ENCODE data around the gene EIF3J.

Gene EIF3J

DNA sequence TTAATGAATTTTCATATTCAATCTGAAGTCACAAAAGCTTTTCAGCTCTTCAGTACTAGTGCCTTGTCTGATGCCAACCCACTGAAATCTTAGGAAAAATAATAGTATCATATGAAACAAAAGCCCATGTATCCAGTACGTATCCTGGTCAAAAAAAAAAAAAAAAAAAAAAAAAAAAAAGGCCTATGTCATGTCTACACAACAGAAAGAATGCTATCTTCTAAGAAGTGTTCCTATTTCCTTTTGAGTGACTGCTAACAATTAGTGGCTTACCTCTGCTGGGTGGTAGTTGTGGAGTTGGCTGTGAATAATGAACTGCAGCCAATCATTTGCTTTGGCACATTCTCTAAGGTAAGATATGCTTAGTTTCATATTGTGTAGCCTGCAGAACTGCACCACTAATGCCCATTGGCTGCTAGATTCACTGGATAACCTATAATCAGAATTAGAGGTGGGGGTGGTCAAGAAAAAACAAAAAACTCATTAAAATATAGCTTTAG is 59.6 kb downstream of the EIF3J start:
- Histone ChIP-seq H3K27me3 (no peaks in the 10 kb centered on the region), H3K4me3 (ENCODE audit: low read depth in 1 of 2, low read length in 1 of 2) (no peak overlapping the region), H3K36me3 (peaks cover 99% of the 10 kb centered on the region), H3K4me1 (ENCODE audit: control insufficient read depth in 1 of 2, insufficient read depth in 1 of 2, low read depth in 1 of 2, low read length in 1 of 2) (no peaks in the 10 kb centered on the region), H3K27ac (no peak overlapping the region), H3K9me3 (peaks cover 3% of the 10 kb centered on the region)
- TF ChIP-seq, protein P1, sequence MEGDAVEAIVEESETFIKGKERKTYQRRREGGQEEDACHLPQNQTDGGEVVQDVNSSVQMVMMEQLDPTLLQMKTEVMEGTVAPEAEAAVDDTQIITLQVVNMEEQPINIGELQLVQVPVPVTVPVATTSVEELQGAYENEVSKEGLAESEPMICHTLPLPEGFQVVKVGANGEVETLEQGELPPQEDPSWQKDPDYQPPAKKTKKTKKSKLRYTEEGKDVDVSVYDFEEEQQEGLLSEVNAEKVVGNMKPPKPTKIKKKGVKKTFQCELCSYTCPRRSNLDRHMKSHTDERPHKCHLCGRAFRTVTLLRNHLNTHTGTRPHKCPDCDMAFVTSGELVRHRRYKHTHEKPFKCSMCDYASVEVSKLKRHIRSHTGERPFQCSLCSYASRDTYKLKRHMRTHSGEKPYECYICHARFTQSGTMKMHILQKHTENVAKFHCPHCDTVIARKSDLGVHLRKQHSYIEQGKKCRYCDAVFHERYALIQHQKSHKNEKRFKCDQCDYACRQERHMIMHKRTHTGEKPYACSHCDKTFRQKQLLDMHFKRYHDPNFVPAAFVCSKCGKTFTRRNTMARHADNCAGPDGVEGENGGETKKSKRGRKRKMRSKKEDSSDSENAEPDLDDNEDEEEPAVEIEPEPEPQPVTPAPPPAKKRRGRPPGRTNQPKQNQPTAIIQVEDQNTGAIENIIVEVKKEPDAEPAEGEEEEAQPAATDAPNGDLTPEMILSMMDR (IDR thresholded peaks at IDR 0.05): no peak

DNA sequence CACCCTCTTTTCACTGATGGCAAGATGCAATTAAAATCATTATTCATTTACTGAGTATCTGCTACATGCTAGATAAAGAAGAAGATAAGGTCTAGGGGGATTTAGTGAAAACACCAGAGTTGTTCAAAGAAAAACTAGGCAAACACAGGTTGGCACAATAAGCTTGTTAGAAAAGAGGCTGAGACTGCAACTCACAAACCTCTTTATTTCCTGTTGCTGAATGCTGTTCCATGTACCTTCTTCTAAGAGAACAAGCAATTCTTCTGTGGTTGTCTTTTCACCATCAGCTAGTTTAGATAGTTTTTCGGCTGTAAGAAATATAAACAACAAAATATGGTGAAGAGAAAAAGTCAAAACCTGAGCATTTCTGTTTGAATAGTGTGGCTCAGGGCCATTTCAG is 61.1 kb downstream of the EIF3J start:
- no peaks in the 10 kb centered on the region for H3K4me1 ChIP-seq (ENCODE audit: control insufficient read depth in 1 of 2, insufficient read depth in 1 of 2, low read depth in 1 of 2, low read length in 1 of 2)
- no peaks in the 10 kb centered on the region for H3K27me3 ChIP-seq
- TF ChIP-seq, protein P1 (IDR thresholded peaks at IDR 0.05): no peak
- H3K4me3 ChIP-seq (ENCODE audit: low read depth in 1 of 2, low read length in 1 of 2): no peak overlapping the region
- peaks cover 99% of the 10 kb centered on the region for H3K36me3 ChIP-seq
- peak overlapping the region; percentile 10 for H3K27ac ChIP-seq
- peaks cover 3% of the 10 kb centered on the region for H3K9me3 ChIP-seq

DNA sequence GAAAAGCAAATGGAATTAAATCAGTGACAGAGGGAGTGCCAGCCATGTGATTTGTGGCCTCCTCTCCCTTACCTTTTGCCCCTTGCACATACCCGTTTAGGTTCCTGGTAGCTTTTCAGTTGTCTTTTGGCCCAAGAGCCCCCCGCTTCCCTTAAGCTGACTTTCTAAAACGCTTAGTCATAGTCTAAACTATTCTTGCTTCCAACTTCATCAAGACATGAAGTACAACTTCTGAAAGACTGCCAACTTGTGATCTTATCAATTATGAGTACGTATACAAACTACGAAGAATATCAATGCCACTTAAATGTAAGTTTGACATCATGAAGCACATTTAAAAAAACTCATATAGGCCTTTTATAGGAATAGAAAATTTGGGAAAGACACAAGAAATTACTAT is 61.9 kb downstream of the EIF3J start:
- Histone ChIP-seq H3K4me1 (ENCODE audit: control insufficient read depth in 1 of 2, insufficient read depth in 1 of 2, low read depth in 1 of 2, low read length in 1 of 2) (no peaks in the 10 kb centered on the region), H3K4me3 (ENCODE audit: low read depth in 1 of 2, low read length in 1 of 2) (no peak overlapping the region), H3K9me3 (peaks cover 3% of the 10 kb centered on the region), H3K27me3 (no peaks in the 10 kb centered on the region), H3K27ac (peak overlapping the region; percentile 10), H3K36me3 (peaks cover 99% of the 10 kb centered on the region)
- TF ChIP-seq, protein P1 (IDR thresholded peaks at IDR 0.05): no peak

DNA sequence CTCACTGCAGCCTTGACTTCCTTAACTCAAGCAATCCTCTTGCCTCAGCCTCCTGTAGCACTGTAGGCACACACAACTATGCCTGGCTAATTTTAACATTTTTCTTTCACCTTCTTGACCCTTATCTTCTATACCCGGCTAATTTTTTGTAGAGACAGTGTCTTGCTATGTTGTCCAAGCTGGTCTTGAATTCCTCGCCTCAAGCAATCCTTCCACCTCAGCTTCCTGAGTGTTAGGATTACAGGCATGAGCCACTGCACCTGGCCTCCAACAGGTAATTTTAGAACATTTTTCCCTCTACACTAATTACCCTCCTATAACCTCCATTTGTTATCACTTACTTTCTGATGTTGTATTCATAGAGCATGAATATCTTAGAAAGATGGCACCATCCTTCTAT is 66.2 kb downstream of the EIF3J start:
- no peaks in the 10 kb centered on the region for H3K27me3 ChIP-seq
- H3K9me3 ChIP-seq: peaks cover 3% of the 10 kb centered on the region
- no peak overlapping the region for H3K27ac ChIP-seq
- no peak overlapping the region for H3K4me3 ChIP-seq (ENCODE audit: low read depth in 1 of 2, low read length in 1 of 2)
- peaks cover 99% of the 10 kb centered on the region for H3K36me3 ChIP-seq
- TF ChIP-seq, protein P1 (IDR thresholded peaks at IDR 0.05): no peak
- no peaks in the 10 kb centered on the region for H3K4me1 ChIP-seq (ENCODE audit: control insufficient read depth in 1 of 2, insufficient read depth in 1 of 2, low read depth in 1 of 2, low read length in 1 of 2)

DNA sequence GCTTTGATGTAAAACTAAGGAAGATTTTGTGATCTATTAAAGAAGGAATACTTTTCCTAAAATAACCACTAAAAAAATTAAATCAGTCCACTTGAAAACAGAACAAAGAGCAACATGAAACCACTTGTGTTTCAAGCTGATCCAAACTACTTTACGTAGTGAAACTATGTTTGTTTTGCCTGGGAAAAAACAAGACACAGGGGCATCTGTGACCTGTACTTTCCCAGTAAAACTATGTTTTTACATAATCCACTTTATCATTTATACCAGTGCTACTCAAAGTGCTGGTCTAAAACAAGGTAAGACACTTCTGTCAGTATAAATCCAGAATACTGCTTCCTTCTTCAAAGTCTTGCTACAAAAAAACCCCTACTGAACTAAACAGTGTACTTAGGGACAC is 69.8 kb downstream of the EIF3J start:
- no peaks in the 10 kb centered on the region for H3K27me3 ChIP-seq
- H3K36me3 ChIP-seq: peaks cover 96% of the 10 kb centered on the region
- no peak overlapping the region for H3K27ac ChIP-seq
- H3K9me3 ChIP-seq: no peaks in the 10 kb centered on the region
- TF ChIP-seq, protein P1 (IDR thresholded peaks at IDR 0.05): no peak
- no peak overlapping the region for H3K4me3 ChIP-seq (ENCODE audit: low read depth in 1 of 2, low read length in 1 of 2)
- no peaks in the 10 kb centered on the region for H3K4me1 ChIP-seq (ENCODE audit: control insufficient read depth in 1 of 2, insufficient read depth in 1 of 2, low read depth in 1 of 2, low read length in 1 of 2)
